Stimulated activated CD4-positive, alpha-beta T cell treated with anti-CD3 and anti-CD28 coated beads, Interleukin-4, amount 100 ng/mL, for 48 hours (primary cell): Measurements from ENCODE around the gene DRC7.

Experiments used
- DNase-seq, 2 donors: peaks; one replicate each; pipeline ENCODE4 v3.0.0-alpha.2; 2020; ENCODE audit warnings: low read depth in 2 of 2

Gene DRC7

GRCh38 chr16:57750796-57751538, 56.4 kb downstream of the DRC7 start:
- DNase-seq, result no peak

DNA sequence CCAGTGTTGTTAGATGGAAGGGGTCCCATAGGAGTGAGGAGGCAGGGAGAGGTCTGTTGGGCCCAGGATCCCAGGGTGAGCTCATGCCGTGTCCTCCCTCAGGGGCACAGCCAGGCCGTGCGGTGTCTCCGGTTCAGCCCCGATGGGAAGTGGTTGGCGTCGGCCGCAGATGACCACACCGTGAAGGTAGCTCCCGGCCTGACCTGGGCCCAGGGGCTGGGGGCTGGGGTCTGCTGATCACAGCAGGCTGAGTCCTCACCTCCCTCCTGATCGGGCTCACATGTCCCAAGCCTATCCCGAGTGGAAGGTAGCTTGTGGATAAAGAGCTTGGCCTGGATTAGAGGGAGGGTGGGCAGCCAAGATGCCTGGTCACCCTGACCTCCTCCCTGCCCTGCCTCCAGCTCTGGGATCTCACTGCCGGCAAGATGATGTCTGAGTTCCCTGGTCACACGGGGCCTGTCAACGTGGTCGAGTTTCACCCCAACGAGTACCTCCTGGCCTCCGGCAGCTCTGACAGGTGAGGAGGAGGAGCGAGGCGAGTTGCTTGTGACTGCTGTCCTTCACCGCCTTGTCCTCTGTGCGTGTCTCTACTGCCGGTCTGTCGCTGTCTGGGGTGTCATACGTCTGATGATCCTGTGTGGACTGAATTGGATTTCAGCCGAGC, 57.1 kb downstream of the DRC7 start:
- DNase-seq, result no peak

GRCh38 chr16:57752203-57752580, 57.6 kb downstream of the DRC7 start:
- no peak for DNase-seq

DNA sequence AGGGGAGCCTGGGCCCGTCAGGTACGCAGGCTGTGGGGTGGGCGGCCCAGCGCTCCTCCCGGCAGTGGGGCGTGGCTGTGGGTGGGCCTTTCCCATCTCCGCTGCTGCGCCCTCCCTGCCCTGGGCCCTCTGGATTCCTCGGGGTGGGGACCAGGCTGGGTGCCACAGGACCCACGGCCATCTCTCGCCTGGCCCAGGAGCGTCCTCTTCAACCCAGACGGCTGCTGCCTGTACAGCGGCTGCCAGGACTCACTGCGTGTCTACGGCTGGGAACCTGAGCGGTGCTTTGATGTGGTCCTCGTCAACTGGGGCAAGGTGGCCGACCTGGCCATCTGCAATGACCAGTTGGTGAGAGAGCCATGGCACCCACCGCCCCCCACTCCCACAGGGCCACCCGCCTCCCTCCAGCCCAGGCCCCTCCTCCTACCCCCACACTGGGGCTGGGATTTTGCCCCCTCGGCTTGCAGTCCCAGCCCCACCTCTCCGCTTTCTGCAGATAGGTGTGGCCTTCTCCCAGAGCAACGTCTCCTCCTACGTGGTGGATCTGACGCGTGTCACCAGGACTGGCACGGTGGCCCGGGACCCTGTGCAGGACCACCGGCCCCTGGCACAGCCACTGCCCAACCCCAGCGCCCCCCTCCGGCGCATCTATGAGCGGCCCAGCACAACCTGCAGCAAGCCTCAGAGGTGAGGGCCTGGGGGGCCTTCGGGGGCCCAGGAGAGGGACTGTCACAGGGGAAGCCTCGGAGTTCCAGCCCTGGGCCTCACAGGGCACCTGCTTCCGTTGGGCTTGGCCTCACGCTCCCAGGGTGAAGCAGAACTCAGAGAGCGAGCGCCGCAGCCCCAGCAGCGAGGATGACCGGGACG, 58.2 kb downstream of the DRC7 start:
- no peak for DNase-seq

DNA sequence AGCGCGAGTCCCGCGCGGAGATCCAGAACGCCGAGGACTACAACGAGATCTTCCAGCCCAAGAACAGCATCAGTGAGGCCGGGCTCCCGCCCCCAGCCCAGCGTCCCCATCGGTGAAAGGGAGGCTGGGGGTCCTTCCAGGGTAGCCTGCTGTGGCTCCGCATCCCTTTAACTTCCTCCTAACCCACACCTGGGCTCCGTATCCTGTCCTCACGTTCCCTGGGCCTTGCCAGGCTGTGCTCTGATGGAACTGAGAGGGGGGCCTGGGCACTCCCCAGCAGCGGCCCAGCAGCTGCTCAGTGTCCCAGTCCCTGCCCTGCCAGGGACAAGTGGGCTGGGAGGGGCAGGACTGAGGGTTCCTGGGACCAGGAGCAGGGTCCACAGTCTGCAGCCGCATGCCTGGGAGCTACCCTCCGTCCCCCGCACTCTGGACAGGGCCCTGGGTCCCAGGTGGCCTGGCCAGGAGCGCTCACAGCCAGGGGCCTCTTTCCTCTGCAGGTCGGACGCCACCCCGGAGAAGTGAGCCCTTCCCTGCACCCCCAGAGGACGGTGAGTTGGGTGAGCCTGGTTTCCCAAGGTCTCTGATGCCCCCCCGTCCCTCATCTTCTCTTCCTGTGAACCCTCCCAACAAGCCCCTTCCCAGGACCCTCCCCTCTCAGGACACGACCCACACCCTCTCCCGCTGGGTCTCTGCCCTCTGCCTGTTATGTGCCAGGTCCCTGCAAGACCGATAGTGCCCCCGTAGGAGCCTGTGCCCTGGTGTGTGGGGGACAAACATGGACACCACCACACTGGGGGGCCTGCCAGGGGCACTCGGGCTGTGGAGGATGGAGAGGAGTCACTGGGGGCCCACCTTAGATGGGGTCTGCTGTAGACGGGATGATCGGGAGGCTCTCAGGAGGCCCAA, 59.1 kb downstream of the DRC7 start:
- DNase-seq, result no peak

- DNase-seq, result no peak
Observed at GRCh38 chr16:57754354-57755060, 59.9 kb downstream of the DRC7 start.

DNA sequence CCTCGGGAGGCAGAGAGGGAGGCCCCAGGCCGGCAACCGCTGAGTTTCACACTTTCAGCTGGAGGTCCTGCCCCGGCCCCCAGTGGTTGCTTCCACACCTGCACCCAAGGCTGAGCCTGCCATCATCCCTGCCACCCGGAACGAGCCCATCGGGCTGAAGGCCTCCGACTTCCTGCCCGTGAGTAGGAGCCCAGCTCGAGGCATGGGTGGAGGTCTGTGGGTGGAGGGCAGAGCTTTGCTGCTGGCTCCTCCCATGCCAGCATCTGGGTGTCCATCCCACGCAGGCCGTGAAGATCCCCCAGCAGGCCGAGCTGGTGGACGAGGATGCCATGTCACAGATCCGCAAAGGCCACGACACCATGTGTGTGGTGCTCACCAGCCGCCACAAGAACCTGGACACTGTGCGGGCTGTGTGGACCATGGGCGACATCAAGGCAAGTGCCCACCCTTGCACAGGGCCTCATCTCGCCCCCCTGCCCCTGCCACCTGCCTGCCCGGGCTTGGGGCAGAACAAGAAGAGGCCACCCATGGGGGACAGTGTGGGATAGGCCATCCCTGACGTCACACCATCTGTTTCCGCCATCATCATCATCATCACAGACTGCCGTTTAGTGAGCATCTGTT, 60.6 kb downstream of the DRC7 start:
- no peak for DNase-seq

DNA sequence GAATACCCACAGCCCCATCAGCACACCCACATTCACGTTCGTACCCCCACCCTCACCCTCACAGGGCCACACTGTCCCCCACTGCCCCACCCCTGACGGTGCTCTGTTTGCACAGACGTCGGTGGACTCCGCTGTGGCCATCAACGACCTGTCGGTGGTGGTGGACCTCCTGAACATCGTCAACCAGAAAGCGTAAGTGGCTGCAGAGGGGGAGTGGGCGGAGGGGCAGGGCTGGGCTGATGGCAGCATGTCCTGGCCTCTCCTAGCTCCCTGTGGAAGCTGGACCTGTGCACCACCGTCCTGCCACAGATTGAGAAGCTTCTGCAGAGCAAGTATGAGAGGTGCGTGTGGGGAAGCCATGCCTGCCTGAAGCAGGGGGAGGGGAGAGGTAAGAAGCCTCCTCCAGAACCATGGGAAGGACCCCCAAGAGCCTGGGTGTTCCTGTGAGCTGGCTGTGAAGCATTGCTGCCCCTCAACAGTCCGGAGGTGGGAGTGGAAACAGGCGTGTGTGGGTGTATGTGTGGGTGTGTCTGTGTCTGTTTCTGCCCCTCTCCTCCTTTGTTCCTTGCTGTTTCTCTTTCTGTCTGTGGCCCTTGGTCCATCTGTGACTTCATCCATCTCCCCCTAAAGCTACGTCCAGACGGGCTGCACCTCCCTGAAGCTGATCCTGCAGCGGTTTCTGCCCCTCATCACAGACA, 61.3 kb downstream of the DRC7 start:
- no peak for DNase-seq

DNA sequence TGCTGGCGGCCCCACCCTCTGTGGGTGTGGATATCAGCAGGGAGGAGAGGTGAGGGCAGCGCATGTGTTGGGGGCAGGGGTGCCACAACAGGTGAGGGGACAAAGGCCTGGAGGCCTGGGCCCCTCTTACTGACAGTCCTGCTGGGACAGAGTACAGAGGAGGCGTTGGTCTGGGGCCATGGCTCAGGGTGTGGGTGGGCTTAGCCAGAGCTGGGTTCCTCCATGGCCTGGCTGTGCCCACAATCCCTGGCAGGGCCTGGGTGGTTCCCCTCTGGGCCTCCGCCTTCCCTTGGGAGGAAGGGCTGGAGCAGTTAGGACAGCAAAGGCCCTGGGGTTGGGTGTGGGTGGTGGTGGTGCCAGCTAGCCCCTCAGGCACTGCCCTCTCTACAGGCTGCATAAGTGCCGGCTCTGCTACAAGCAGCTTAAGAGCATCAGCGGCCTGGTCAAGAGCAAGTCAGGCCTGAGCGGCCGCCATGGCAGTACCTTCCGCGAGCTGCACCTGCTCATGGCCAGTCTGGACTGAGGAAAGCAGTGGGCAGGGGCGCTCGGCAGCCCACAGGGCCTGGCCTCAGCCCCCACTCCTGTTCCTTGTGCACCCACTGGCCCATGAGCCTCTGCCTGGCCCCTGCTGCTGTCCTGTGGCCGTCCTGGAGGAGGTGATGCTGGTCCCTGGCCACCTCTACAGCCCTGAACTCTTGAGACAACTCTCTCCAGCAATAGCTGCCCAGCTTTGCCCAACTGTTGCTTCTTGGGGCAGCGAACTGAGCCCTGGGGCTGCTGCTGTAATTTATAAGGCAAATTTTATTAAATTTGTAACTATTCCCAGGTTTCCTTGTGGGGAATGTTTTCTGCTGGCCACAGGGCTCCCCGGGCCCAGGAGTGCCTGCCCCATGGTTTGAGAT, 62.1 kb downstream of the DRC7 start:
- no peak for DNase-seq

- DNase-seq, result peak; percentile 80 to 93
Observed at GRCh38 chr16:57757326-57757786, 62.8 kb downstream of the DRC7 start.

DNA sequence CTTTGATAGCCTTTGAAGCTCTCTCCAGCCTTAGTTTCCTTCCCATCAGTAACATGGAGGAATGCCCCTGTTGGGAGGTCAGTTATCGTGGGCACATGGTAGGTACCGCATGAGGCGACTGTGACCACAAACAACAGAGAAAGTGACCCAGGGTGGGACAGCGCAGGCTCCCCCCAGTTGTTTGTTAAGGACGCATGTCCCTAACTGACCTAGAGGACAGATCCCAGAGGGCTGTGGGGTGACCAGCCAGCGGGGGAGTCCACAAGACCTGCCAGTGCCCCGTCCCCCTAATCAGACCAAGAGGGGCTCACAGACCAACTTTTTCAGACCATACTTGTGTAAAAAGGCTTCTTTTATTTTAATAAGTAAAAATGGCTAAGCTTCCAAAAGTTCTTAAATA, 63.3 kb downstream of the DRC7 start:
- DNase-seq, result no peak

DNA sequence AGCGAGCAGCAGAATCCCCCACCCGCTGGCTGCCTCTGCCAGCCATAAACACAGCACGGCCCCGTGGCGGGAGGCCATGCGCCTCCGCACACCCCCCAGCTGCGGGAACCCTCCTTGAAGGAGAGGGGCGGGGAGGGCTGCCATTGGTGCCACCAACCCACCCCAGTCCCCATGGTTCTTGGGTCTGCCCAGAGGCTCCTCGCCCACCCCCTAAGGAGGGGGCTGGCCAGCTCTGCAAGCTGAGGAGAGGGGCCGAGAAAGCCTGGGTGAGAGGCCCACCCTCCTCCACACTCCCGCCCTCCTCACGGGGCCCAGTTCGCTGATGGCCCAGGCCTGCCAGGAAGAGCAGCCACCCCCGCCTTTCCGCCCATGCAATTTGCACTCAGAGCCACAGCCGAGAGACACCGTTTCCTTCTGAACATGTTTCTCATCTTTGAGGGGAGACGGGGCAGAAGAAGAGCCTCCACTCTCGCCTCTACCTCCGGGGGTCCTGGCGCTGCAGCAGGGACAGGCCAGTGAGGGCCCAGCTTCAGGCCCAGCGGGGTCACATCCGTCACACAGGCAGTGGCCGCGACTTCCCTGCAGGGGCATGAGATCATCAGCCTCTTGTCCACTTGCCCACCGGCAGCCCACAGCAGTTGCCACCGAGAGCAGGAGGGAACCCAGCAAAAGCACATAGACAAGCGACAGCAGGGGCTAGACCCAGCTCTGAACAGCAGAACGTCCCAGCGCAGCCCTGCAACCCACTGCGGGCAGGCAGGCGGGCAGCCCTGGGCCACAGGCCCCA, 63.9 kb downstream of the DRC7 start:
- DNase-seq, result no peak

DNA sequence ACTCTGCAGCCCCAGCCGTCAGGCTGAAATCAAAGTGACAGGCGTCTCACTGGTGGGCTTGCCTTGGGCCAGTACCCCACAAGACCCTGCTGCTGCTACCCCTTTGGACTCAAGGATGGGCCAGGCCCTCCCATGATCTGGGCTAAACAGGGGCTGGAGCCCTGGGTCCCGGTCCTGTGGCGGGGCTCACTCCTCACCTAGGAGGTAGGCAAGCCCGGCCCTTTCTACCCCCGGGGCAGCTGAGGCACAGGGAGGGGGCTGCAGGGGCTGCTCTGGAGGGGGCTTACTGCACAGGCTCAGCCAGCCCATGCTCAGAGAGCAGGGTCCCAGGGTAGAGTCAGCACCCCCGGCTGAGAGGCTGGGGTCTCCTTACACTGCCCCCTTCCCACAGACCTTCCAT, 64.5 kb downstream of the DRC7 start:
- DNase-seq, result no peak

DNA sequence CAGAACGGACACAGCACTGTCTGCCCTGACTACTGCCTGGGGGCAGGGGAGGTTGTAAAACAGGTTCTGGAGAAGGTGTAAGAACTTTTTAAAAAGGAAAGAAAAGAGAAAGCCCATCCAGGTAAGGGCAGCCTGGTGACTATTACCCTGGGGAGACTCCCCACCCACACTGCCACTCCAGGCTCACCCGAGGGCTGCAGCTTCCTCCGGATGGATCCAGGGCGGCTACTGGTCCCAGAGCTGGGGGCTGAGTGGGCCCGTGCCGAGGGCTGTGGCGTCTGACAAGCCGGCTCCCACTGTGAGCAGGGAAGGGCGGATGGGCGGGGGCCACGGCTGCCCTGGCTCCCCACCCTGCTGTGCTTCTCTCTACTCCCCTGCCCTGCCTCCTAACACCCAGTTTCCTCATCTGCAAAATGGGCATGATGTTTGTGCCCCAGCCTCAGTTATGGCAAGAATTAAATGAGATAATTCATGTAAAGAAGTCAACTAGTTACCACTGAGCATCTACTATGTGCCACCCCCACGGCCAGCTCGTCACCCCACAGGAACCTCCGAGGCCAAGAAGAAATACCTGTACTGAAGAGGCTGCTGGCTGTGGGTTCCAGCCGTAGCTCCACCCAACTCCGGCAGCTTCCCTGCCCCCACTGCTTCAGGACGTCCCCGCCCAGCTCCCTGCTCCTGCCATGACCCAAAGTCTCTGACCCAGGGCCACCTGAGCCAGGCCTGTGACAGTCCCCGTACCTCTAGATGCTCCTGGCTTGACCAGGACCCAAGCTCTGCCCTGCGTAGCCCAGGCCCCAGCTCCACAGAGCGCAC, 65.1 kb downstream of the DRC7 start:
- DNase-seq, result no peak

DNA sequence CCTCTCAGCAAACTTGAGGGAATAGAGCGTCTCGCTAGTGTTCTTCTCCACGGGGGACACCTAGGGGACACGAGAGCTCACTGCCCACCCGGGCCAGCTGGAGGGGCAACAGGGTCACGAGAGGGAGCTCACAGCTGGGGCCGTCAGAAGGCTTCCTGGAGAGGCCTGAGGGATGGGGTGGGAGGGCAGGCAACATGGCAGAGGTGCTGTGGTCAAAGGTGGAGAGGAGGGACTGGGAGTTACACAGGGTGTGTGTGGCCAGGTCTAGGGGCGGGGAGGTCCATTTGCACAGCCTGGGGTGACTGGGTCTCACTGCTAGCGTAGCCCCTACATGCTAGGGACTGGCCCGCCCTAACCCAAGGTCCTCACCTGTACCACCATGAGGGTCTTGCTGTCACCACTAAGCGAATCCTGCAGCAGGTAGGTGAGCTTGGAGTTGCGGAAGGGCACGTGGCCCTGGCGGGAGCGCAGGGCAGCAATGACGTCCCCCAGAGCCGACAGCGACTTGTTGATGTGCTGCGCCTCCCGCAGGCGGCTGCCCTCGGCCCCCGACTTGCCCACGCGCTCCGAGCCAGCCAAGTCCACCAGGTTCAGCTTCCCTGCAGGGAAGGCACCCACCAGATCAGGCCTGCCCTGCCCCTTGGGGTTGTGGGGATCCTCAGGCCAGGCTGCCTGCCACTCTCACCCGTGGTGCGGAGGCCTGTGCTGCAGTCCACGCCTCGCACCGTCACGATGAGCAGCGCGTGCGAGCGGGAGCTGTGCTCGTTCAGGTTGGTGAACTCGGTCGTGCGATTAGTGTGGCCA, 66.0 kb downstream of the DRC7 start:
- DNase-seq, result no peak

GRCh38 chr16:57761301-57761700, 66.7 kb downstream of the DRC7 start:
- no peak for DNase-seq
